Right atrium auricular region (tissue), 2 donors: ENCODE data around the gene ZNF593OS. TPM values are rescaled to one million over a fixed set of nuclear protein-coding genes. Genes with fewer than 3 reads are reported as not detected.
A peak's percentile ranks its signal among the peaks of the same experiment; 100 is the strongest.

ENCODE experiments used
- DNase-seq: peaks from one replicate; pipeline ENCODE4 v3.0.0-alpha.2; 2019; ENCODE audit warnings: low spot score
- H3K27ac ChIP-seq, 2 donors: fragments of 200-600 bp; sonication (generic); 1 replicate in 1 of 2; 2 replicates in 1 of 2; pipeline ENCODE4 v1.5.1; 2016 to 2019
- H3K27me3 ChIP-seq, 2 donors: fragments of 200-600 bp; sonication (generic); one replicate each; pipeline versions ENCODE4 v1.5.1 to v1.6.0; 2017 to 2019
- H3K36me3 ChIP-seq: fragments of 200-600 bp; sonication (generic); one replicate; pipeline ENCODE4 v1.5.1; 2016
- H3K4me1 ChIP-seq, 2 donors: fragments of 200-600 bp; sonication (generic); one replicate each; pipeline versions ENCODE4 v1.5.1 to v1.6.0; 2017 to 2019
- H3K4me3 ChIP-seq, 2 donors: fragments of 200-600 bp; sonication (generic); 1 replicate in 1 of 2; 2 replicates in 1 of 2; pipeline ENCODE4 v1.5.1; 2017 to 2019; ENCODE audit warnings: mild to moderate bottlenecking in 1 of 2, moderate library complexity in 1 of 2
- H3K9me3 ChIP-seq, 2 donors: fragments of 200-600 bp; sonication (generic); one replicate each; pipeline ENCODE4 v1.5.1; 2019
- total RNA-seq, 2 donors: library from RNA; depleted of rRNA; stranded (reverse); fragments of >200 nt; gene quantifications; one replicate each; pipeline ENCODE4 v1.1.0, GENCODE V29; 2016
- TF ChIP-seq, protein P1 (sequence below), 2 donors: fragments of 200-600 bp; sonication (generic); IDR thresholded peaks; one replicate each; pipeline ENCODE4 v1.5.1; 2019; ENCODE audit warnings: antibody characterized with exemption in 2 of 2

The ZNF593OS gene
- total RNA-seq, 2 donors from 2014 or later: not detected

GRCh38 chr1:26129778-26130177, 41.9 kb downstream of the ZNF593OS start:
- TF ChIP-seq, protein P1, sequence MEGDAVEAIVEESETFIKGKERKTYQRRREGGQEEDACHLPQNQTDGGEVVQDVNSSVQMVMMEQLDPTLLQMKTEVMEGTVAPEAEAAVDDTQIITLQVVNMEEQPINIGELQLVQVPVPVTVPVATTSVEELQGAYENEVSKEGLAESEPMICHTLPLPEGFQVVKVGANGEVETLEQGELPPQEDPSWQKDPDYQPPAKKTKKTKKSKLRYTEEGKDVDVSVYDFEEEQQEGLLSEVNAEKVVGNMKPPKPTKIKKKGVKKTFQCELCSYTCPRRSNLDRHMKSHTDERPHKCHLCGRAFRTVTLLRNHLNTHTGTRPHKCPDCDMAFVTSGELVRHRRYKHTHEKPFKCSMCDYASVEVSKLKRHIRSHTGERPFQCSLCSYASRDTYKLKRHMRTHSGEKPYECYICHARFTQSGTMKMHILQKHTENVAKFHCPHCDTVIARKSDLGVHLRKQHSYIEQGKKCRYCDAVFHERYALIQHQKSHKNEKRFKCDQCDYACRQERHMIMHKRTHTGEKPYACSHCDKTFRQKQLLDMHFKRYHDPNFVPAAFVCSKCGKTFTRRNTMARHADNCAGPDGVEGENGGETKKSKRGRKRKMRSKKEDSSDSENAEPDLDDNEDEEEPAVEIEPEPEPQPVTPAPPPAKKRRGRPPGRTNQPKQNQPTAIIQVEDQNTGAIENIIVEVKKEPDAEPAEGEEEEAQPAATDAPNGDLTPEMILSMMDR (IDR thresholded peaks at IDR 0.05): no peak
- Histone ChIP-seq H3K4me1 (peaks cover 0 to 13% of the 10 kb centered on the region in 2 donors), H3K36me3 (no peaks in the 10 kb centered on the region), H3K27me3 (no peaks in the 10 kb centered on the region), H3K27ac (no peak overlapping the region), H3K4me3 (no peak overlapping the region), H3K9me3 (no peaks in the 10 kb centered on the region)
- no peak for DNase-seq

- Histone ChIP-seq H3K9me3 (no peaks in the 10 kb centered on the region), H3K4me1 (peaks cover 0 to 21% of the 10 kb centered on the region in 2 donors), H3K27me3 (no peaks in the 10 kb centered on the region), H3K36me3 (no peaks in the 10 kb centered on the region), H3K4me3 (no peak overlapping the region), H3K27ac (no peak overlapping the region)
- TF ChIP-seq, protein P1 (IDR thresholded peaks at IDR 0.05): no peak
- no peak for DNase-seq
These were observed 44.1 kb downstream of the ZNF593OS start for GRCh38 chr1:26127235-26128163.

- peaks cover 0 to 21% of the 10 kb centered on the region in 2 donors for H3K4me1 ChIP-seq
- H3K4me3 ChIP-seq: no peak overlapping the region
- peak overlapping the region in 1 of 2 donors; percentile 22 for H3K27ac ChIP-seq
- no peaks in the 10 kb centered on the region for H3K9me3 ChIP-seq
- TF ChIP-seq, protein P1 (IDR thresholded peaks at IDR 0.05): no peak
- no peak for DNase-seq
- H3K27me3 ChIP-seq: no peaks in the 10 kb centered on the region
- no peaks in the 10 kb centered on the region for H3K36me3 ChIP-seq
These were observed 45.1 kb downstream of the ZNF593OS start for GRCh38 chr1:26126321-26127084.

DNA sequence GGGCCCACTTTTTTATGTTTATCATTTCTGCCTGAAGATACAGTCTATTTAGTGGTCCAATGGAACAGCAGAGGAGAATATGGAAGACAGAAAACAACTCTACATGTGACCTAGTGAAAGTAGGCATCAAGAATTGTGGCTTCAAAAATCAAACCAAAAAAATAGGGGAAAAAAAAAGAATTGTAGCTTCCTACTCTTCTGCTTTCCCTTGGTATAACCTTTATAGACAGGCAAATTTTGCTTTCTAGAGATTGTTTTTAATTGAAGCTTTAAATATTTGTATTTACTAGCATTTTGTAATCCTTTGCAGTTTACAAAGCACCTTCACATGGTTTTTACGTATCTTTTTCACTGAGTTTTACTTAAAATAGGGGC, 45.7 kb downstream of the ZNF593OS start:
- no peak overlapping the region for H3K27ac ChIP-seq
- H3K4me1 ChIP-seq: peaks cover 0 to 21% of the 10 kb centered on the region in 2 donors
- no peaks in the 10 kb centered on the region for H3K27me3 ChIP-seq
- no peaks in the 10 kb centered on the region for H3K36me3 ChIP-seq
- TF ChIP-seq, protein P1 (IDR thresholded peaks at IDR 0.05): no peak
- no peak for DNase-seq
- no peak overlapping the region for H3K4me3 ChIP-seq
- no peaks in the 10 kb centered on the region for H3K9me3 ChIP-seq

DNA sequence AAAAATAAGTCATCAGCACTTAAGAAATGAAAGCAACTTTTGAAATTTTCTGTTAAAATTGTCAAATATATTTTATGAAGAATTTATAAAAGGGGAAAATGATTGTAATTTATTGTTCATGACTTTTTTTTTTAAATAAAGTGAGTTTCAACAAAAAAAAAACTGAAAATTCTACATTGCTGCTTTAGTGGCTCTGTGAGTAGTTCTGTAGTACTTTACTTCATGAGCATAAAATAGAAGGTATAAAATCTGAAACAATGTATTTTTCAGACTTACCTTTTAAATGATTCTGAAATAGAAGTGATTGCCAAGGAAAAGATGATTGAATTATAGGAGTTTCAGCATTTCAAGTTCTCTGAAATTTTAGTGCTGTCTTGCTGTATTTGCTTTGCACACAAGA, 46.2 kb downstream of the ZNF593OS start:
- Histone ChIP-seq H3K4me3 (no peak overlapping the region), H3K36me3 (peaks cover 4% of the 10 kb centered on the region), H3K4me1 (peaks cover 0 to 21% of the 10 kb centered on the region in 2 donors), H3K27me3 (no peaks in the 10 kb centered on the region), H3K27ac (no peak overlapping the region), H3K9me3 (no peaks in the 10 kb centered on the region)
- TF ChIP-seq, protein P1 (IDR thresholded peaks at IDR 0.05): no peak
- no peak for DNase-seq
